ENCODE results near the gene CMC1.

- no peak for TF ChIP-seq HOXA7 (CRISPR knock-in tag; IDR thresholded peaks at IDR 0.05)
- no peak for TF ChIP-seq CTCF (IDR thresholded peaks at IDR 0.05)
- TF ChIP-seq EP300 (IDR thresholded peaks at IDR 0.05): no peak
- no peak for TF ChIP-seq BCL3 (IDR thresholded peaks at IDR 0.05)
- no peak for TF ChIP-seq RAD21 (conservative IDR thresholded peaks at IDR 0.05 in 1 of 2, IDR thresholded peaks at IDR 0.05 in 1 of 2)
- TF ChIP-seq ESRRA (IDR thresholded peaks at IDR 0.05; ENCODE audit: borderline replicate concordance, low read length): no peak
- no peak for TF ChIP-seq POLR2A (IDR thresholded peaks at IDR 0.05; ENCODE audit: low read length)
Measured at GRCh38 chr3:28308196-28308595, 66.8 kb downstream of the CMC1 start.

Data from A549 (cell line).